ENCODE measurements around the gene ZBTB42.
A peak's percentile ranks its signal among the peaks of the same experiment; 100 is the strongest.

ZBTB42 gene

DNA sequence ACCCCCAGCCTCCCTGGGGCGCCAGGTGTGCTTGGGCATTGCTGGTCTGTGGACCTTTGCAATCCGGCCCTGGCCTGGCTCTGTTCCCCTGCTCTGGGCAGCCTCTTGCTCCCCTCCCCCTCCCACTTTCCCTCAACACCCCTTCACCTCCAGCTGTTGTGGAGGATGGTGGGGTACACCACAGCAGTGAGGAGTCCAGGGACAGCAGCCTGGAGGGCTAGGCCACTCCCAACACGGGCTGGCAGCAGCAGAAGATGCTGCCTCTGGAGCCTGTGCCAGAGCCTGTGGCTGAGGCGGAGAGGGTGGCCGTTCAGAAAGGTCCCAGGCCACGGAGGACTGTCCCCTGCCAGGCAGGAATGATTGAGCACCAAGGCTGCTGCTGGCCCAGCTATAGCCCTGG lies 7.6 kb downstream of the ZBTB42 start:
- TF ChIP-seq, protein P1, sequence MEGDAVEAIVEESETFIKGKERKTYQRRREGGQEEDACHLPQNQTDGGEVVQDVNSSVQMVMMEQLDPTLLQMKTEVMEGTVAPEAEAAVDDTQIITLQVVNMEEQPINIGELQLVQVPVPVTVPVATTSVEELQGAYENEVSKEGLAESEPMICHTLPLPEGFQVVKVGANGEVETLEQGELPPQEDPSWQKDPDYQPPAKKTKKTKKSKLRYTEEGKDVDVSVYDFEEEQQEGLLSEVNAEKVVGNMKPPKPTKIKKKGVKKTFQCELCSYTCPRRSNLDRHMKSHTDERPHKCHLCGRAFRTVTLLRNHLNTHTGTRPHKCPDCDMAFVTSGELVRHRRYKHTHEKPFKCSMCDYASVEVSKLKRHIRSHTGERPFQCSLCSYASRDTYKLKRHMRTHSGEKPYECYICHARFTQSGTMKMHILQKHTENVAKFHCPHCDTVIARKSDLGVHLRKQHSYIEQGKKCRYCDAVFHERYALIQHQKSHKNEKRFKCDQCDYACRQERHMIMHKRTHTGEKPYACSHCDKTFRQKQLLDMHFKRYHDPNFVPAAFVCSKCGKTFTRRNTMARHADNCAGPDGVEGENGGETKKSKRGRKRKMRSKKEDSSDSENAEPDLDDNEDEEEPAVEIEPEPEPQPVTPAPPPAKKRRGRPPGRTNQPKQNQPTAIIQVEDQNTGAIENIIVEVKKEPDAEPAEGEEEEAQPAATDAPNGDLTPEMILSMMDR (IDR thresholded peaks at IDR 0.05; ENCODE audit: borderline replicate concordance, insufficient read depth, low read depth, low read length) = no peak
- H3K4me3 ChIP-seq (ENCODE audit: low read depth, low read length) = no peak overlapping the region

DNA sequence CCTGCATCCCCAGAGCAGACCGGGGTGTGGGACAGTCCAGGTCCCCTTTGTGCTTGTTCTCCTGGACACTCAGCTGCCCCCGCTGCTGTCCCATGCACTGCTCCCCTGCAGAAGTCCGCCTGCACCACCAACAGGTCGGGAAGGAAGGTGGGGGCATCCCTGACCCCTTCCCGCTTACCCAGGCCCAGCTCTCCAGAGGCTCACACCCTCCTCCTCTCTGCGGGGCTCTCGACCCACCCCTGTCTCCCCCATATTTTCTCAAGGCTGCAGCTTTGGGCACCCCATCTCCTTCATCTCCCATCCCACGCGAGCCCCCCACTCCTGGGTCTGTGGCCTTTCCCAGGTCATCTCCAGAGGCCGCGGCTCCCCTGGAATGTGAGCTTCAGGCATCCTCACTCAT lies 9.4 kb downstream of the ZBTB42 start:
- H3K4me3 ChIP-seq (ENCODE audit: low read depth, low read length) = no peak overlapping the region
- TF ChIP-seq, protein P1 (IDR thresholded peaks at IDR 0.05; ENCODE audit: borderline replicate concordance, insufficient read depth, low read depth, low read length) = no peak

DNA sequence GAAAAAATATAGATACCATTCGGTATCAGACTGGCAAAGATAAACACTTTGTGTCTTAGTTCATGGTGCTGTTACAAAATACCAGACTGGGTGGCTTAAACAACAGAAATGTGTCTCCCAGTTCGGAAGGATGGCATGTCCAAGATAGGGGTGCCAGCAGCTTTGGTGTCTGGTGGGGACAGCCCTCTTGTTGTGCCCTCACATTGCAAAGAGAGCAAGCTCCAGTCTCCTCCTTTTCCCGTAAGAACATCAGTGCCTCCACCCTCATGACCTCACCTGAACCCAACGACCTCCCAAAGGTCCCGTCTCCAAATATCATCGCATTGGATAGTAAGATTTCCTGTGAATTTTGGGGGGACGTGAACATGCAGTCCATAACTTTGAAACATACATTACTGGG lies 12.4 kb downstream of the ZBTB42 start:
- H3K4me3 ChIP-seq (ENCODE audit: low read depth, low read length) = no peak overlapping the region
- TF ChIP-seq, protein P1 (IDR thresholded peaks at IDR 0.05; ENCODE audit: borderline replicate concordance, insufficient read depth, low read depth, low read length) = no peak

DNA sequence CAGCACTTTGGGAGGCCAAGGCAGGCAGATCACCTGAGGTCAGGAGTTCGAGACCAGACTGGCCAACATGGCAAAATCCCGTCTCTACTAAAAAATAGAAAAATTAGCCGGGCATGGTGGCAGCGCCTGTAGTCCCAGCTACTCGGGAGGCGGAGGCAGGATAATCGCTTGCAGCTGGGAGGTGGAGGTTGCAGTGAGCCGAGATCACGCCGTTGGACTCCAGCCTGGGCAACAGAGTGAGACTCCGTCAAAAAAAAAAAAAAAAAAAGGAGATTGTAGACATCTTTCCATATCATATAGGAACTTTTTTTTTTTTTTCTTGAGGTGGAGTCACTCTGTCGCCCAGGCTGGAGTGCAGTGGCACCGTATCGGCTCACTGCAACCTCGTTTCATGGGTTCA lies 13.8 kb downstream of the ZBTB42 start:
- H3K4me3 ChIP-seq (ENCODE audit: low read depth, low read length) = peak overlapping the region; percentile 99

DNA sequence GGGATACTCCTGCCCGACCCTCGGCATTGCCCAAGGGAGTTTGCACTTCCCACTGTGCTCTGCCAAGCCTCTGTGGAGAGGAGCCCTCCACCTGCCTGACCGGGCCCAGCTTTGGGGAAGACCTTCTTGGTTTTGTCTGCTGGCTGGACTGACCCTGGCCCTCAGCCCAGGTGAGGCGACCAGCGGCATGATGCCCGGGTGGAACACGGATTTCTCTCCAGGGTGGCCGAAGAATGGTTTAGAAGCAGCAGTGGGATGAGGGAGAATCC lies 15.6 kb downstream of the ZBTB42 start:
- TF ChIP-seq, protein P1 (IDR thresholded peaks at IDR 0.05; ENCODE audit: borderline replicate concordance, insufficient read depth, low read depth, low read length) = no peak
- H3K4me3 ChIP-seq (ENCODE audit: low read depth, low read length) = peak overlapping the region; percentile 99

DNA sequence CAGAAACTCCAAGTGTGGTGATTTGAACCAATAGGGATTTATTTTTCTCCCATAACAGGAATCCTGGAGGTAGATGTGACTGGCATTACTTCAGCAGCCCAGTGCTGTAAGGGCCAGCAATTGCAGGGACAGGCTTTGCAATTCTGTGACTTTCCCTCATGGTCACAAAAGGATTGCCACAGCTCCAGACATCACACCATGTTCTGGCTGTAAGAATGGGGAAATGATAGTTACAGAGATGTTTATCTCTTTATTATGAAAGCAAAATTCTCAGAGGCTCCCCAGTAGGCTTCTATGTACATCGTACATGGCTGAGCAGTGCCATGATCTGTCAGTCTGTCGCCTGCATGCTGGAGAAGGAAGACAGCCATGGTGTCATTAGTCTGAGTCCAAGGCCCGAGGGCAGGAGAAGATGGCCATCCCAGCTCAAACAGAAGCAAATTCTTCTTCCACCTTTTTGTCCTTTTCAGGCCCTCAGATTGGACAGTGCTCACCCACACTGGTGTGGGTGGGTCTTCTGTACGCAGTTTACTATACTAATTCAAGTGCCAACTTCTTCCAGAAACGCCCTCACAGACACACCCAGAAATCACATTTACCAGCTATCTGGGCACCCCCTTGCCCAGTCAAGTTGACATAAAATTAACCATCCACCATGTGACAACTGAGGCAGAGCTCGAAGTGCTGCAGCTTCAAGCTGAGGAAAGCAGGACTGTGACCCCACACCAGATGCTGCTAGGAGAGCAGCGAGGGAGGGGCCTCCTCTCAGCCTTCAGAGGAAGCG lies 17.2 kb downstream of the ZBTB42 start:
- no peak overlapping the region for H3K4me3 ChIP-seq (ENCODE audit: low read depth, low read length)
- TF ChIP-seq, protein P1 (IDR thresholded peaks at IDR 0.05; ENCODE audit: borderline replicate concordance, insufficient read depth, low read depth, low read length) = no peak

DNA sequence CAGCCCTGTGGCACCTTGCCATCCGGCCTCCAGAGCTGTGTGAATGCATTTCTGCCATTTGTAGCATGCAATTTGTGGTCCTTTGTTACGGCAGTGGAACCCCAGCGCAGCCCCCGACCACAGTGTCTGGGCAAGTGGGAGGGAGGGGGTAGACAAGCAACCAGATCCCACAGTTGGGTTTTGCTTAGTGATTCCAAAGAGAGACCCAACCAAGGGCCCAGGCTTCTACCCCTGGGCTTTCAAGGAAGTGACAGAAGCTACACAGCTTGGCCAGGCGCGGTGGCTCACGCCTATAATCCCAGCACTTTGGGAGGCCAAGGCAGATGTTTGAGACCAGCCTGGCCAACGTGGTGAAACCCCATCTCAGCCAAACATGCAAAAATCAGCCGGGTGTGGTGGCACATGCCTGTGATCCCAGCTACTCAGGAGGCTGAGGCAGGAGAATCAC lies 17.8 kb downstream of the ZBTB42 start:
- H3K4me3 ChIP-seq (ENCODE audit: low read depth, low read length) = no peak overlapping the region
- TF ChIP-seq, protein P1 (IDR thresholded peaks at IDR 0.05; ENCODE audit: borderline replicate concordance, insufficient read depth, low read depth, low read length) = no peak
